ENCODE results near the gene TSC22D1.

Gene TSC22D1

GRCh38 chr13:44422755-44423643 lies 153.1 kb downstream of the TSC22D1 start:
- no peaks in the 10 kb centered on the region for H3K9me3 ChIP-seq (ENCODE audit: control insufficient read depth in 1 of 2, low read length in 2 of 2)
- H3K4me3 ChIP-seq (ENCODE audit: low read depth in 1 of 2, low read length in 2 of 2) = no peak overlapping the region
- H3K4me1 ChIP-seq (ENCODE audit: control insufficient read depth in 1 of 2, insufficient read depth in 2 of 2, low read length in 2 of 2) = no peaks in the 10 kb centered on the region
- H3K27me3 ChIP-seq (ENCODE audit: low read depth, low read length) = no peaks in the 10 kb centered on the region
- peaks cover 0 to 1% of the 10 kb centered on the region in 2 donors for H3K36me3 ChIP-seq (ENCODE audit: control insufficient read depth in 1 of 2, insufficient read depth in 2 of 2, low read length in 2 of 2)
- H3K27ac ChIP-seq (ENCODE audit: low read length) = no peak overlapping the region

GRCh38 chr13:44421853-44422525 lies 154.1 kb downstream of the TSC22D1 start:
- no peaks in the 10 kb centered on the region for H3K36me3 ChIP-seq (ENCODE audit: control insufficient read depth in 1 of 2, insufficient read depth in 2 of 2, low read length in 2 of 2)
- no peaks in the 10 kb centered on the region for H3K9me3 ChIP-seq (ENCODE audit: control insufficient read depth in 1 of 2, low read length in 2 of 2)
- H3K4me3 ChIP-seq (ENCODE audit: low read depth in 1 of 2, low read length in 2 of 2) = no peak overlapping the region
- H3K4me1 ChIP-seq (ENCODE audit: control insufficient read depth in 1 of 2, insufficient read depth in 2 of 2, low read length in 2 of 2) = no peaks in the 10 kb centered on the region
- H3K27ac ChIP-seq (ENCODE audit: low read length) = no peak overlapping the region
- no peaks in the 10 kb centered on the region for H3K27me3 ChIP-seq (ENCODE audit: low read depth, low read length)

GRCh38 chr13:44420376-44421220 lies 155.5 kb downstream of the TSC22D1 start:
- H3K36me3 ChIP-seq (ENCODE audit: control insufficient read depth in 1 of 2, insufficient read depth in 2 of 2, low read length in 2 of 2) = no peaks in the 10 kb centered on the region
- H3K27me3 ChIP-seq (ENCODE audit: low read depth, low read length) = no peaks in the 10 kb centered on the region
- H3K4me1 ChIP-seq (ENCODE audit: control insufficient read depth in 1 of 2, insufficient read depth in 2 of 2, low read length in 2 of 2) = no peaks in the 10 kb centered on the region
- H3K4me3 ChIP-seq (ENCODE audit: low read depth in 1 of 2, low read length in 2 of 2) = no peak overlapping the region
- H3K27ac ChIP-seq (ENCODE audit: low read length) = no peak overlapping the region
- no peaks in the 10 kb centered on the region for H3K9me3 ChIP-seq (ENCODE audit: control insufficient read depth in 1 of 2, low read length in 2 of 2)

GRCh38 chr13:44417876-44418275 lies 158.3 kb downstream of the TSC22D1 start:
- Histone ChIP-seq H3K36me3 (ENCODE audit: control insufficient read depth in 1 of 2, insufficient read depth in 2 of 2, low read length in 2 of 2) (no peaks in the 10 kb centered on the region), H3K4me3 (ENCODE audit: low read depth in 1 of 2, low read length in 2 of 2) (no peak overlapping the region), H3K27me3 (ENCODE audit: low read depth, low read length) (no peaks in the 10 kb centered on the region), H3K27ac (ENCODE audit: low read length) (no peak overlapping the region), H3K9me3 (ENCODE audit: control insufficient read depth in 1 of 2, low read length in 2 of 2) (no peaks in the 10 kb centered on the region), H3K4me1 (ENCODE audit: control insufficient read depth in 1 of 2, insufficient read depth in 2 of 2, low read length in 2 of 2) (no peaks in the 10 kb centered on the region)

- Histone ChIP-seq H3K27ac (ENCODE audit: low read length) (no peak overlapping the region), H3K9me3 (ENCODE audit: control insufficient read depth in 1 of 2, low read length in 2 of 2) (no peaks in the 10 kb centered on the region), H3K36me3 (ENCODE audit: control insufficient read depth in 1 of 2, insufficient read depth in 2 of 2, low read length in 2 of 2) (no peaks in the 10 kb centered on the region), H3K27me3 (ENCODE audit: low read depth, low read length) (no peaks in the 10 kb centered on the region), H3K4me3 (ENCODE audit: low read depth in 1 of 2, low read length in 2 of 2) (no peak overlapping the region), H3K4me1 (ENCODE audit: control insufficient read depth in 1 of 2, insufficient read depth in 2 of 2, low read length in 2 of 2) (no peaks in the 10 kb centered on the region)
Observed at GRCh38 chr13:44417446-44417845, 158.7 kb downstream of the TSC22D1 start.

GRCh38 chr13:44416744-44417143 lies 159.4 kb downstream of the TSC22D1 start:
- H3K4me1 ChIP-seq (ENCODE audit: control insufficient read depth in 1 of 2, insufficient read depth in 2 of 2, low read length in 2 of 2) = no peaks in the 10 kb centered on the region
- H3K36me3 ChIP-seq (ENCODE audit: control insufficient read depth in 1 of 2, insufficient read depth in 2 of 2, low read length in 2 of 2) = no peaks in the 10 kb centered on the region
- H3K4me3 ChIP-seq (ENCODE audit: low read depth in 1 of 2, low read length in 2 of 2) = no peak overlapping the region
- H3K9me3 ChIP-seq (ENCODE audit: control insufficient read depth in 1 of 2, low read length in 2 of 2) = no peaks in the 10 kb centered on the region
- H3K27me3 ChIP-seq (ENCODE audit: low read depth, low read length) = no peaks in the 10 kb centered on the region
- no peak overlapping the region for H3K27ac ChIP-seq (ENCODE audit: low read length)

- no peaks in the 10 kb centered on the region for H3K9me3 ChIP-seq (ENCODE audit: control insufficient read depth in 1 of 2, low read length in 2 of 2)
- no peak overlapping the region for H3K27ac ChIP-seq (ENCODE audit: low read length)
- H3K36me3 ChIP-seq (ENCODE audit: control insufficient read depth in 1 of 2, insufficient read depth in 2 of 2, low read length in 2 of 2) = no peaks in the 10 kb centered on the region
- H3K4me3 ChIP-seq (ENCODE audit: low read depth in 1 of 2, low read length in 2 of 2) = no peak overlapping the region
- no peaks in the 10 kb centered on the region for H3K4me1 ChIP-seq (ENCODE audit: control insufficient read depth in 1 of 2, insufficient read depth in 2 of 2, low read length in 2 of 2)
- no peaks in the 10 kb centered on the region for H3K27me3 ChIP-seq (ENCODE audit: low read depth, low read length)
Observed at GRCh38 chr13:44416301-44416700, 159.8 kb downstream of the TSC22D1 start.

GRCh38 chr13:44415815-44416214 lies 160.3 kb downstream of the TSC22D1 start:
- Histone ChIP-seq H3K9me3 (ENCODE audit: control insufficient read depth in 1 of 2, low read length in 2 of 2) (no peaks in the 10 kb centered on the region), H3K36me3 (ENCODE audit: control insufficient read depth in 1 of 2, insufficient read depth in 2 of 2, low read length in 2 of 2) (no peaks in the 10 kb centered on the region), H3K27ac (ENCODE audit: low read length) (no peak overlapping the region), H3K4me3 (ENCODE audit: low read depth in 1 of 2, low read length in 2 of 2) (no peak overlapping the region), H3K27me3 (ENCODE audit: low read depth, low read length) (no peaks in the 10 kb centered on the region), H3K4me1 (ENCODE audit: control insufficient read depth in 1 of 2, insufficient read depth in 2 of 2, low read length in 2 of 2) (no peaks in the 10 kb centered on the region)

GRCh38 chr13:44414716-44415115 lies 161.4 kb downstream of the TSC22D1 start:
- no peak overlapping the region for H3K27ac ChIP-seq (ENCODE audit: low read length)

GRCh38 chr13:44413095-44413494 lies 163.0 kb downstream of the TSC22D1 start:
- H3K27me3 ChIP-seq (ENCODE audit: low read depth, low read length) = no peaks in the 10 kb centered on the region
- no peak overlapping the region for H3K27ac ChIP-seq (ENCODE audit: low read length)
- no peak overlapping the region for H3K4me3 ChIP-seq (ENCODE audit: low read depth in 1 of 2, low read length in 2 of 2)
- no peaks in the 10 kb centered on the region for H3K4me1 ChIP-seq (ENCODE audit: control insufficient read depth in 1 of 2, insufficient read depth in 2 of 2, low read length in 2 of 2)
- H3K36me3 ChIP-seq (ENCODE audit: control insufficient read depth in 1 of 2, insufficient read depth in 2 of 2, low read length in 2 of 2) = no peaks in the 10 kb centered on the region
- no peaks in the 10 kb centered on the region for H3K9me3 ChIP-seq (ENCODE audit: control insufficient read depth in 1 of 2, low read length in 2 of 2)

More at GRCh38 chr13:44414716-44415115, 161.4 kb downstream of the TSC22D1 start:
- no peaks in the 10 kb centered on the region for H3K27me3 ChIP-seq (ENCODE audit: low read depth, low read length)
- H3K4me1 ChIP-seq (ENCODE audit: control insufficient read depth in 1 of 2, insufficient read depth in 2 of 2, low read length in 2 of 2) = no peaks in the 10 kb centered on the region
- H3K36me3 ChIP-seq (ENCODE audit: control insufficient read depth in 1 of 2, insufficient read depth in 2 of 2, low read length in 2 of 2) = no peaks in the 10 kb centered on the region
- H3K9me3 ChIP-seq (ENCODE audit: control insufficient read depth in 1 of 2, low read length in 2 of 2) = no peaks in the 10 kb centered on the region
- no peak overlapping the region for H3K4me3 ChIP-seq (ENCODE audit: low read depth in 1 of 2, low read length in 2 of 2)

- no peaks in the 10 kb centered on the region for H3K9me3 ChIP-seq (ENCODE audit: control insufficient read depth in 1 of 2, low read length in 2 of 2)
- H3K27ac ChIP-seq (ENCODE audit: low read length) = no peak overlapping the region
- no peak overlapping the region for H3K4me3 ChIP-seq (ENCODE audit: low read depth in 1 of 2, low read length in 2 of 2)
- no peaks in the 10 kb centered on the region for H3K36me3 ChIP-seq (ENCODE audit: control insufficient read depth in 1 of 2, insufficient read depth in 2 of 2, low read length in 2 of 2)
- no peaks in the 10 kb centered on the region for H3K4me1 ChIP-seq (ENCODE audit: control insufficient read depth in 1 of 2, insufficient read depth in 2 of 2, low read length in 2 of 2)
- H3K27me3 ChIP-seq (ENCODE audit: low read depth, low read length) = no peaks in the 10 kb centered on the region
Observed at GRCh38 chr13:44412346-44412935, 163.7 kb downstream of the TSC22D1 start.

Data from muscle layer of duodenum (tissue), 2 donors.